EH (cell line): ENCODE measurements around the gene EFS.
A peak's percentile ranks its signal among the peaks of the same experiment; 100 is the strongest.
"Not testable (repeated sequence)": the region's sequence is repeated elsewhere in the genome, so short reads cannot be mapped to it uniquely, and the experiment has no call there.

Source experiments
- DNase-seq: peaks from one replicate; pipeline ENCODE4 v3.0.0-alpha.2; 2015; ENCODE audit warnings: low read depth

Gene EFS, protein sequence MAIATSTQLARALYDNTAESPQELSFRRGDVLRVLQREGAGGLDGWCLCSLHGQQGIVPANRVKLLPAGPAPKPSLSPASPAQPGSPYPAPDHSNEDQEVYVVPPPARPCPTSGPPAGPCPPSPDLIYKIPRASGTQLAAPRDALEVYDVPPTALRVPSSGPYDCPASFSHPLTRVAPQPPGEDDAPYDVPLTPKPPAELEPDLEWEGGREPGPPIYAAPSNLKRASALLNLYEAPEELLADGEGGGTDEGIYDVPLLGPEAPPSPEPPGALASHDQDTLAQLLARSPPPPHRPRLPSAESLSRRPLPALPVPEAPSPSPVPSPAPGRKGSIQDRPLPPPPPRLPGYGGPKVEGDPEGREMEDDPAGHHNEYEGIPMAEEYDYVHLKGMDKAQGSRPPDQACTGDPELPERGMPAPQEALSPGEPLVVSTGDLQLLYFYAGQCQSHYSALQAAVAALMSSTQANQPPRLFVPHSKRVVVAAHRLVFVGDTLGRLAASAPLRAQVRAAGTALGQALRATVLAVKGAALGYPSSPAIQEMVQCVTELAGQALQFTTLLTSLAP

DNA sequence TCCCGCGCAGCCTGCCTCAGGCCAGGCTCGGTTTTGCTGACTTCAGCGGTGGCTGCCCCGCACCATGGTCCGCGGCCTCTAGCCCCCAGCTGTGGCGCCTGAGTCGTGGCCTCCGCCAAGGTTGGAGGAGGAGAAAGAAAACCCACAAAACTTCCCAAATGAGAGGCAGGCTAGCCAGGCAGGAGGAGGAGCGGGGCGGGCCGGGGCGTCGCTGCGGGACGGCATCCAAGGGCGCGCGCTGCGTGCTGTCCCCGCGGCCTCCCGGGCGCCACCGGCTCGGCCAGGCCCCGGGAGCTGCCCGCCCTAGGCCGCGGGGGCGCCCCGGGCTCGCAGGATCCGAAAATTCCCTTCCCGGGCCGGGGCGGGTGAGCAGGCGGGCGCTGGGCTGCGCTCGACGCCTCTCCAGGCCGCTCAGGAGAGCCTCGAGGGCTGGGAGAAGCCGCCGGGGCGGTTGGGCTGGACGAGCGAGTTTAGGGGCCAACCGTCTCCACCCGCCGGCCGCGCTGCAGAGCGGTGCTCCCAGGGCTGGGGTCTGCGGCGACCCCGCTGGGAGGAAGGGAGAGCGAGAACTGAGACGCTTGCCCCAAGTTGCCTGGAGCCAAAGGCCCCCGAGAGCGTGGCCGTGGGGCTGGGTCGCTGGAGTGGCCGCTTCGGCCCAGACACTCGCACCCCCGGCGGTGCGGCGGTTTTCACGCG is at the start of gene EFS:
TSS of gene EFS (minus strand) at position 137 of the 696 bp plus-strand sequence. CDS start 147 bp downstream, outside the sequence.
- peak; percentile 62 for DNase-seq

DNA sequence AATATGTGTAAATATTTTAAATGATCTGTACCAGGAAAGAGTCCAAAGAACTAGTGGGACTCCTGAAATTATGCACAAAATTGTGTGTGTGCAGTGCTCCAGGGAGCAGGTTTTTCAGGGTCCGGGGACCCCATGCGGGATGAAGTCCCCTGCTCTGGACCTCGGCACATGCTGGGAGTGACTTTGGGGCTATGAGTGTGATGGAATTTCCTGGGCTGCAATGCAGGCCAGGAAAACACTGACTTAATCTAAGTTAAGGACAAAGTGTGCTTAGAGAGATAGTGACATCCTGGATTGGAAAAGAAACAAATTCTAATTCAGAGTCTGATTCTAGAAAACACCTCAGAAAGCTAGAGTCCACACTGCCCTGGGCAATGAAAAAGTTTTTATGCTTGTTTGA is 49.3 kb upstream of the EFS start:
- DNase-seq: no peak

DNA sequence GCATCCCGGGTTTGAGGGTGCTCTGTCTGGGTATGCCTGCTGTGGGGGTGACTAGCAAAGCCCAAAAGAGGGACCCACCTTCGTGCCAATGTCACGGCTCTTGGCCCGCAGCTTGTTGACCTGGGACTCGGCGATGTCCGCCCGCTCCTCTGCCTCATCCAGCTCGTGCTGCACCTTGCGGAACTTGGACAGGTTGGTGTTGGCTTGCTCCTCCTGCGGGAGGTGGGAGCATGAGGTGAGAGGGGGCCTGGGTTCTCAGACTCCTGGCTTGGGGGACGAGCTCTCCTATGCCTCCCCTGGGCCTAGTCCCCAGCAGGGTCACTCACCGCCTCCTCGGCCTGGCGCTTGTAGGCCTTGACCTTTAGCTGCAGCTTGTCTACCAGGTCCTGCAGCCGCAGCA is 48.7 kb upstream of the EFS start:
- no peak for DNase-seq

DNA sequence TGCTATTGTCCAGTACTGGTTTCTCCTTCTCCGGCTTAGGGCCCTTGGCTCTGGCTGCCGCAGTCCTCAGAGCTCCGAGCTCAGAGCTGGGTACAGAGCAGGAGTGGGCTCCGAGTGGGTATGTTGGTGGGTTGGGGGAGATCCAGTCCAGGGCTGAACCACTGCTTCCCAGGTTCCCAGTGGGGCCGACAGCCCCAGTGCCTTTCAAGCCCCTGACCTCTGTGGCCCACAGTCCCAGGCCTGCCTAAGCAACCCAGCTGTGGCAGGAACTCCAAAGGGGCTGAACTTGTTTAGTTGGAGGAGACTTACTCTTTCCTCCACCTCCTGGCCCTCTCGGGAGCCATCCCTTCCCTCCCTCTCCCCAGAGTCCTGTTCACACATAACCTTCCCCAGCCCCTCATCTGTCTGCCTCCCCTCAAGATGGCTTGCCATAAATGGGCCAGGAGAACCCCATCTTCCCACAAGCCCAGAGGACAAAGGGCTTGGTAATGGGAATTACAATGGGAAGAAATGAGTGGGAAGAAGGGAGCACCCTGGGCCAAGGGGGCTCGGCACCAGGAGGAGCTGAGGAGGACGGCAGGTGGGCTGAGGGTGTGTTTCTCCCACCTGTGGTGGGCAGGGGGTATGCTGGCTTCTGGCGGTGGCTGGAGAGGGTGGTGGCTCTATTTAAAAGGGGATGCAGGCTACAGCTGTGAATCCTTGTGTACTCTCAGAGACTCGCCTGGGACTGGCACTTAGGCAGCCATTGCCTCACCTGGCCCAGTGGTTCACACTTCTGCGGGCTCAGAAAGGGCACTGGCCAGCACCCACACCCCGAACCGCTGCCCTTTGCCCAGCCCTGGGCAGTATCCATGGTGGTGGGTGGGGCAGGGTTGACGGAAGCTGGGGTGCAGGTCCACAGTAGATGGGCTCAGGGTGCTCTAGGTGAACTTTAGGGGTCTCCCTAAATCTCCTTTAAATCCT is 46.9 kb upstream of the EFS start:
- DNase-seq: no peak

DNA sequence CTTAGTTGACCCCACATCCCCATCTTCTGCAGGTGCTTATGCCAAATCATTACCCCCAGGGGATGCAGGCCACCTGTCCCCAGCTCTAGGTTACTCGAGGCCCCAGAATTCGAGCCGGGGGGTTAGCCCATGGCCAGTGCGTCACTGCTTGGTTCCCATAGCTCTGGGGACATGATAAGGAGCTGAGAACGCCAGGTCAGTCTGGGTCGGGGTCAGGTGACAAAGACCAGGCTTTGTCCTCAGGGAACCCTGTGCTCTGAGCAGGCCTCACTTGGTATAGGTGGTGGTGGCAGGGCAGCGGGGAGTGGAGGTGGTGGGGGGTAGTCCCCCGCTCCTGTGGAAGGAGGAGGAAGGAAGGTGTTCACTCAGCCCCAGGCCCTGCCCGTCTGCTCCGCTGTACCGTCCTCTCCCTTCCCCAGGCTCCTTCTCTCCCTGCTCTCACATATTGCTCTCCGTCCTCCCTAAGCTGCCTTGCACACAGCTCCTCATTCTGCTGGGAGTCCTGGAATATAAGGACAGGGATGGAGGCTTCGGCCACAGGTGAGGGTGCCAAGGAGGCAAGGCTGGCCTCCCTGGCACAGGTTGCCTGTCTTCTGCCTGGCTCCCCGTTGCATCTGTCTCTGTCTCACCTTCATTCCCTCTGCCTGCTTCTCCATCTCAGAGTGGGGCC is 45.1 kb upstream of the EFS start:
- no peak for DNase-seq

DNA sequence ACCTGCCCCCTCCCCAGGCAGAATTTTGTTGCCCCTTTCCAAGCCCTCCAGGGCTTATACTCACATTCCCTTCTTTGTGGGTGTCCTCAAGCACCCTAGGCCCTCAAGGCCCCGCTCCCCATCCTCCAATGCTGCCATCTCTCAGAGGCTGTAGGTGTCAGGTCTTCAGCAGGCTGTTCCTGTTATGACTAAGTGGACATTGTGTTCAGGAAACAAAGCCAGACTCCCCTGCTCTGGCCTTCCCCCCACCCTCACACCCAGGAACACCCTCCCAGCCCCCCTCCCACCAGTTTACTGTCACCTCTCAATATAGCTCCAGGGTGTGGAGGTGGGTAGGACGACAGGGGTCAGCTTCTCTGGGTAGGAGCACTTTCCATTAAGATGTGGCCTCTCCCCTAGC is 44.5 kb upstream of the EFS start:
- no peak for DNase-seq

DNA sequence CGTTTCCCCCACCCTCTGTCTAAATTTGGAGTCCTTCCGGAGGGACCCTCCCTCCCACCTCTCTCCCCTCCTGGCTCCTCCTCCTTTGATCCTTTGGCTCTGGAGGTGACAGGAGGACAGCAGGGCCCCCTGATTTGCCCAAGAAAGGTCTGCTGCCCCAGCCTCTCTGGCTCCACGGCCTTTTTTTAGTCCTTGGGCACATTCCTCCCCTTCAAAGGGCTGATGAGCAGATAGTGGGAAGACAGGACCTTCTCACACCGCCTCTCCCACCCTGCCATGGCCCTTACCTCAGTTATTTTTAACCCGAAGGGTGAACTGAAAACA is 43.3 kb upstream of the EFS start:
- no peak for DNase-seq

DNA sequence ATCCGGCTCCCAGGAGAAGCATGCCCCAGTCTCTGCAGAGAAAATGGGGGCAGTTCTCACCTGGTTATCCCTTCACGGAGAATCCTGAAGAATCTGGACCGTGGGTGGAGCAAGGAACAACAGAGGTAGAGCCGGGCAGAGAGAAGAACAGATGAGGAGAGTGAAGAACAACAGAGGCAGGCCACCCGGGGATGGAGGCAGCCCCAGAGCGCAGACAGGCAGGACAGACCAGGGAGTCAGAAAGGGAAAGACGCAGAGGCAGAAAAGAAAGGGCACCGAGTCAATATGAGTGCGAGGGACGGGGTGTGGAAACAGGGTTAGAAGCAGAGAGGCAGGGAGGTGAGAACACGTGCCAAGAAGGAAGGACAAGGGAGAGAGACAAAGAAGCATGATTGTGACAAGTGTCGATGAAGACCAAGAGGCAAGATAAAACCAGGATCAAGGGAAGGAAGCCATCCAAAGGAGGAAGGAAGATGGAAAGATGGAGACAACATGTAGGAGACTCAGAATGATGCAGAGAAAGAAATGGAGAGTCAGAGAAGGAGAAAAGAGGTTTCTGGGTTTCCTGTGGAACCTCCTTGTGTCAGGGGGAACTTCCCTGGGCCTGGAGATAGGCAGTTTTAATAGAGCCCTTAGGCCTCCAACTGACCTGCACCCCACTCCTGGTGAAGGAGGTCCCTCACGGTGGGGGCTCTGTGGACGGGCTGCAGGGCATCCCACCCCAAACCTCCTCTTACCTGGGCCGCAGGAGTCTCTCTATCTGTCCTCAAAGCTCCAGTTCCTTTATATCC is 42.7 kb upstream of the EFS start, which contains the start of gene MYH6:
TSS of gene MYH6 (minus strand) at position 758 of the 791 bp plus-strand sequence. CDS start 1,050 bp downstream, outside the sequence.
- DNase-seq: no peak

DNA sequence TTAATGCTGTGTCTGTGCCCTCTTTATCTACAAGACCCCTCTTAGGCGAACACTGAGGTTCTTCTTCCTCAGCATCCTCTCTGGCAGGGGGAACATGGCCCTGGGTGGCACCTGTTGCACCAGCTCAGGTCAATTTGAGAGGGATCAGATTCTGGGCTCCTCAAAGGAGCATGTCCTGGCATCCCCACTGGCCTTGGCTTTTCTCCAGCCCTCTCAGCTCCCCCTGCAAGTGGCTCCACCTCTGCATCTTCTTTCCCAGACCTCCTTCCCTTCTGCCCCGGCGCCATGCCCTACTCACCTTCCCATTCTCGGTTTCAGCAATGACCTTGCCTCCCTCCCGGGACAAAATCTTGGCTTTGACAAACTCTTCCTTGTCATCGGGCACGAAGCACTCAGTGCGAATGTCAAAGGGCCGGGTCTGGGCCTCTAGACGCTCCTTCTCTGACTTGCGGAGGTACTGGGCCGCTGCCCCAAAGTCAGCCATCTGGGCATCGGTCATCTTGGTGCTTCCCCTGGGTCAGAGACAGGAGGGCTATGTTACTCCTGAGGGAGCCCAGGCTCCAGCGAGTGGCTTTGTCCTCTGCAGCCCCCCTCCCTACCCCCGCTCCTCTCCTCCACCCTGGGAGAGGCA is 41.9 kb upstream of the EFS start:
- DNase-seq: no peak

DNA sequence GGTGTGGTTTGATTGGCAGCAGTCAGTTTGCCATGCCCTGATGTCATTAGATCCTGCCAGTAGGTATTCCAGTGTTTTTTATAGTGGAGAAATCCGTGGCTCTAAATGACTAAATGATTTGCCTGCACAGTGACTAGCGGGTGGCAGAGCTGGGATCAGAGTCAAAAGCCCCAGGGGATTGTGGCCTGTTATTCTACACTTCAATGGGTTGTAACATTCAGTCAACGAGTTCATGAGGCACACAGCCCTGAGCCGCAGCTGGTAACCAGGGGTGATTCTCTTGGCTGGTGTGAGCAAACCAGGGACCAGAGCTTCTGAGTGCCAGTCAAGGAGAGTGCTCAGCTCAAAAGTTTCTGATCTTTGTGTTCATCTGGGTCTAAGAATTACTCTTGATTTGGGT is 41.3 kb upstream of the EFS start:
- DNase-seq: no peak

DNA sequence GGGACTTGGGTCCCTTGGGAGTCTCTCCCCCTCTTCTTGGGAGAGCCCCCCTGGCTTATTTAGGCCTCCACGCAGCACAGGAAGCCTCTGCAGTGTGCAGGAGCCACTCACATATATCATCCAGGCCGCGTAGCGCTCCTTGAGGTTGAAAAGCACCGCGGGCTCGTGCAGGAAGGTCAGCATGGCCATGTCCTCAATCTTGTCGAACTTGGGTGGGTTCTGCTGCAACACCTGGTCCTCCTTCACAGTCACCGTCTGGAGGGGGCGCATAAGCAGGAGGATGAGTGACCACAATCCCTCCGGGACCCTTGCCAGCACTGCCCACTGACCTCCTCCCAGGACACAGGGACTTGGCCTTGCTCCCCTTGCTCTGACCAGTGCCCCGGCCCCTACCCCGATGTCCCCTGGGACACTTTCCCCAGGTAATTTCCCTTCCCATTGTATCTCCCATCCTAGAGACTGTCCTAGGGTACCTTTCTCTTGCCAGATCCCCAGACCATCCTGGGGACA is 40.6 kb upstream of the EFS start:
- DNase-seq: no peak

DNA sequence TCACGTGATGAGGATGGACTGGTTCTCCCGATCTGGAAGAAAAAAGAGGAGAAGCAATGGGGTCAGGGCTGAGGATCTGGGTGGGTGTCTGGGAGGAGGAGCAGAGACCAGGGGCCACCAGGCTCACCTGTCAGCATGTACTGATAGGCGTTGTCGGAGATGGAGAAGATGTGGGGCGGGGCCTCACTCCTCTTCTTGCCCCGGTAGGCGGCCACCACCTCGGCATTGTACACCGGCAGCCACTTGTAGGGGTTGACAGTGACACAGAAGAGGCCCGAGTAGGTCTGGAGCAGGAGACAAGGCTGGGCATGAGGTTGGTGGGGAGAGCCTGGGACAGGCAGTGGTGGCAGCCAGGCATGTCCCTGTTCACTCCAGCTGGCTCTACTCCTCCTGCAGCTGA is 40.1 kb upstream of the EFS start:
- no peak for DNase-seq

DNA sequence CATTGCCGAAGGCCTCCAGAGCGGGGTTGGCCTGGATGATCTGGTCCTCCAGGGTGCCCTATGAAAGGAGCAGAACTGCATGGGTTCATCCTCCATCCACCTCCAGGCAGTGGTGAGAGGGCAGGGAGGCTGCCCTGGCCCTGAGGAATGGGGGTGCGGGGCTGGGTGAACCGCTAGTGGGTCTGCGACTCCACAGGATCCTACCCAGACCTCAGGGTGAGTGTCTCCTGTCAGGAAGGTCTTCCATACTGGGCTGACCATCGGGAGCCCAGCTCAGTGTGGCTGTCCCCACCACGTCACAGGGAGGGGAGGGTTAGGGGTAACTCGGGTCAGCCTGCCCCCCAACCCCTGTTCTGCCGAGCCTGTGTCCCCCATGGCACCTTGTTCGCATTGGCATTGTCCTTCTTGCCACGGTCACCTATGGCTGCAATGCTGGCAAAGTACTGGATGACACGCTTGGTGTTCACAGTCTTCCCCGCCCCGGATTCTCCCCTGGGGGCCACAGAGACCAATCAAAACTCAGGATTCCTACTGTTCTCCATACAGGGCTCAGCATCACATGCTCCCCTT is 39.4 kb upstream of the EFS start:
- no peak for DNase-seq

DNA sequence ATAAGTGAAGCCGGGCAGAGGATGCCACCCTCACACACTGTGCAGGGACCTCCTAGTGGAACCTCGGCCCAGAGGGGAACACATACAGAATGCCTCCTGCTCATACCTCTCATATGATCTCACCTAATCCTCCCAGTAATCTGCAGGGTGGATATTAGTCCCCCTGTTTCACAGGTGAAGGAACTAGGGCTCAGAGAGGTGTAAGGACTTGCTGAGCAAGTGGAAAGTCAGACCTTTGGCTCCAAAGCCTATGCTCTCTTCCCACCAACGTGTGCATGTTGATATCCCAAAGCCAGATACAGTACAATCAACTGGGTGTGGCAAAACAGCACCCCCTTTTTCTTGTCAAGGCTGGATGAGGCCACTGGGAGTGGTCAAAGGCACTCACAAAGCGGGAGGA is 38.9 kb upstream of the EFS start:
- DNase-seq: no peak

DNA sequence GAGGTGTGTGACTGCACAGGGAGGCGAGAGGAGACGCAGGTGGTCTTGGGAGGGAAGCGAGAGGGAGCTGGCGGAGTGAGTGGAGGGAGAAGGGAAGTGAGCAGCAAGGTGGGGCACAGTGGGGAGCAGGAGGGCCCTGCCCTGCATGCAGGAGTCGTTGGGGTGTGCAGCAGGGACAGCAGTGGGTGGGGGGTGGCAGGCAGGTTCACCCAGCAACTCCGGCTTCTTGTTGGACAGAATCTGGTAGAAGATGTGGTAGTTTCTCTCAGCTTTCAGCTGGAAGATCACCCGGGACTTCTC is 38.1 kb upstream of the EFS start:
- DNase-seq: no peak

DNA sequence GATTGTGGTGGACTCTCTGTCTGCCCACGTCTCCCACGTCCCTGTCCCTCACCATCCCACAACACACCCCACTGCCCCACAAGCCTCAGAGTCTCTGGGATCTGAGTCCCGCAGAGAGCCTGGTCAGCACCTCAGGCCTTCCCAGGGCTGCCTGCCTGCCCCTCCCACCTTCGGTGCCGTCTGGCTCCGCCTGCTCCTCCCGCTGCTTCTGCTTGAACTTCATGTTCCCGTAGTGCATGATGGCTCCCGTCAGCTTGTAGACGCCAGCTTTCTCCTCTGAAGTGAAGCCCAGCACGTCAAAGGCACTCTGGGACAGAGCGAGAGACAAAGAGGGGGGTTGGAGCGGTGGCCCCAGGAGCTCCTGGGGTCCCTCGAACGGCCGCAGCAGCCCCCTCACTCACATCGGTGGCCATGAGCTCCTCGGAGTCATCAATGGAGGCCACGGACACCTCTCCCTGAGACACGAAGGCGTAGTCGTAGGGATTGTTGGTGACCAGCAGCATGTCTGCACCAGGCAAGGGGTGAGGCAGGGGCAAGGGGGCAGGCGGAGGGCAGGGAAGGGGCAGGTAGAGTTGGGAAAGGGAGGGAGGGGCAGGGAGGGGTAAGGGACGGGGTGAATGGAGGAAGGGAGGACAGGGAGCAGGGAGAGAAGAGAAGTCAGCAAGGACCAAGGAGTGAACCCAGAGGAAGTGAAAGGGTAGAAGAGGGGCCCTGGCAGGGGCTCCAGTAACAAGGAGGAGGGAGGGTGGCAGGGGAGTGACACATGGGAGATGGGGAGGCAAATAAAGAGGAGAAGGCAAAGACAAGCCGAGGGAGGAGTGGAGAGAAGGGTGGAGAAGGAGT is 37.5 kb upstream of the EFS start:
- no peak for DNase-seq

DNA sequence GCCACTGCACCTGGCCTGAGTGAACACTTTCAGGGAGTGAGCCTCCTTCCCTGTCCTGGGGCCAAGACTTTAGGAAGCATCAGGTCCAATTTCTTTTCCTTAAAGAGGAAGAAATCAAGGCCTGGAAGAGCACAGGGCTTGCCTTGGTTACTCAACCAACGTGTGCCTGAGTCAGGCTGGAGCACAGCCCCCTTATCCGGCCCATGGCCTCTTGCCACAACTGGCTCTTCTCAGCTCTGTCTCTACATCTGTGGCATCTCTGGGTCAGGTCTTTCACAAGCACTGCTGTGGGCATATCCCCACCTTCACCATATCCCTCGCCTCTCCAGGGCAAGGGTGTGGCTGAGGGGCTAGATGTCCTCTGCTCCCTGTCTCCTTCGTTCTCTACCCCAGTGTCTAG is 36.3 kb upstream of the EFS start:
- no peak for DNase-seq

DNA sequence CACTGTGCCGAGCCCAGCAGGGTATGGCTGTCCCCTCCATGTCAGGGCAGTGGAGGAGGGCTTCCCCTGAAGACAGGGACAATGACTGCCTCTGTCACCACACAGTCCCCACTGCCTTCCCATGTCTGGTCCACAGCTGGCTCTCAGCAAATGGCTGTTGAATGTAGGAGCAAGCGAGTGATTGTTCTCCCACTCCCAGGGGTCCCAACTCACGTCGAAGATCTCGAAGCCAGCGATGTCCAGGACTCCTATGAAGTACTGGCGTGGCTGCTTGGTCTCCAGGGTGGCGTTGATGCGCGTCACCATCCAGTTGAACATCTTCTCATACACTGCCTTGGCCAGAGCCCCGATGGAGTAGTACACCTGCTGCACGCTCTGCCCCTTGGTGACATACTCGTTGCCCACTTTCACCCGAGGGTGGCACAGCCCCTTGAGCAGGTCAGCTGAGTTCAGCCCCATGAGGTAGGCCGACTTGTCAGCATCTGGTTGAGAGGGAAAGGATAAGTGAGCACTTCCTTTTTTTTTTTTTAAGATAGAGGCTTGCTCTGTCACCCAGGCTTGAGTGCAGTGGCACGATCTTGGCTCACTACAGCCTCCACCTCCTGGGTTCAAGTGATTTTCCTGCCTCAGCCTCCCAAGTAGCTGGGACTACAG is 35.7 kb upstream of the EFS start:
- DNase-seq: not testable (repeated sequence)
